Uterus (tissue), 2 donors: Measurements from ENCODE around the gene MACROH2A2.

Source experiments
- POLR2A ChIP-seq, 2 donors: fragments of 450-650 bp; IDR thresholded peaks; one replicate each; pipeline ENCODE4 v1.6.1; 2016; ENCODE audit warnings: antibody characterized with exemption in 2 of 2, mild to moderate bottlenecking in 1 of 2, moderate library complexity in 1 of 2
- TF ChIP-seq, protein P1 (sequence below), 4 experiments: fragments of 200-600 bp in 2 of 4; fragments of 450-650 bp in 2 of 4; sonication (generic) in 2 of 4; IDR thresholded peaks; one replicate each; pipeline ENCODE4 v1.5.1; 2016 to 2019; ENCODE audit warnings: antibody characterized with exemption in 4 of 4, mild to moderate bottlenecking in 2 of 4, moderate library complexity in 1 of 4

- TF ChIP-seq, protein P1, sequence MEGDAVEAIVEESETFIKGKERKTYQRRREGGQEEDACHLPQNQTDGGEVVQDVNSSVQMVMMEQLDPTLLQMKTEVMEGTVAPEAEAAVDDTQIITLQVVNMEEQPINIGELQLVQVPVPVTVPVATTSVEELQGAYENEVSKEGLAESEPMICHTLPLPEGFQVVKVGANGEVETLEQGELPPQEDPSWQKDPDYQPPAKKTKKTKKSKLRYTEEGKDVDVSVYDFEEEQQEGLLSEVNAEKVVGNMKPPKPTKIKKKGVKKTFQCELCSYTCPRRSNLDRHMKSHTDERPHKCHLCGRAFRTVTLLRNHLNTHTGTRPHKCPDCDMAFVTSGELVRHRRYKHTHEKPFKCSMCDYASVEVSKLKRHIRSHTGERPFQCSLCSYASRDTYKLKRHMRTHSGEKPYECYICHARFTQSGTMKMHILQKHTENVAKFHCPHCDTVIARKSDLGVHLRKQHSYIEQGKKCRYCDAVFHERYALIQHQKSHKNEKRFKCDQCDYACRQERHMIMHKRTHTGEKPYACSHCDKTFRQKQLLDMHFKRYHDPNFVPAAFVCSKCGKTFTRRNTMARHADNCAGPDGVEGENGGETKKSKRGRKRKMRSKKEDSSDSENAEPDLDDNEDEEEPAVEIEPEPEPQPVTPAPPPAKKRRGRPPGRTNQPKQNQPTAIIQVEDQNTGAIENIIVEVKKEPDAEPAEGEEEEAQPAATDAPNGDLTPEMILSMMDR (IDR thresholded peaks at IDR 0.05), result no peak
- TF ChIP-seq POLR2A (IDR thresholded peaks at IDR 0.05), result no peak
Measured at GRCh38 chr10:70111496-70111895, 58.9 kb downstream of the MACROH2A2 start.
